Measurements from ENCODE around the gene MGAT1. TPM values are rescaled to one million over a fixed set of nuclear protein-coding genes. Genes with fewer than 3 reads are reported as not detected.

MGAT1 gene
- total RNA-seq, 2 donors from 2014 or later: 101 to 115 TPM

DNA sequence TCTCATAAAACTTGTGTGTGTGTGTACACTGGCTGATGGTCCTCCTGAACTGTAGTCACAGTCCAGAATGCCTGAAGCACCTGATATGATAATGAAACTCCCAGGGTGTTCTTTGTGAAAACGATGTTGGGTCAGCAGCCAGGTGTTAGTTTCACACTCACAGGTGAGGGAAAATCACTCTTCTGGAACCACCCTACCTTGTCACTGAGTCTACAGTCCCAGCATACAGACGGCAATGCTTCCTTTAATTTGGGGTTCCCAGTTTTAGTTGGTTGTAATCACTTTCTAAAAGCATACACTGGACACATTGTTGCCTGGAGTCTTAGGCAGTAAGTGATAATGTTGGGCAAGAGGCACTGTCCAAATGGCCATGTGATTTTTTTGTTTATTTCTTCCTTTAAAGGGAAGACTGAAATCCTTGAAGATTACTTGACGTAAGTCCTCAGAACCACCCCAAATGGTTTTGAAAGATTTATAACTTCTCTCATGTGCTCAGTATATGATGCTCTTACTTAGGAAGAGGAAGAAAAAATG, 18.2 kb upstream of the MGAT1 start:
- Histone ChIP-seq H3K36me3 (no peaks in the 10 kb centered on the region), H3K4me1 (no peaks in the 10 kb centered on the region), H3K27ac (peak overlapping the region; percentile 2), H3K4me3 (no peak overlapping the region), H3K9ac (ENCODE audit: low read depth in 2 of 2, low read length in 2 of 2) (peak overlapping the region in 1 of 2 donors; percentile 48), H3K27me3 (no peaks in the 10 kb centered on the region), H3K9me3 (no peaks in the 10 kb centered on the region)
- TF ChIP-seq, protein P1, sequence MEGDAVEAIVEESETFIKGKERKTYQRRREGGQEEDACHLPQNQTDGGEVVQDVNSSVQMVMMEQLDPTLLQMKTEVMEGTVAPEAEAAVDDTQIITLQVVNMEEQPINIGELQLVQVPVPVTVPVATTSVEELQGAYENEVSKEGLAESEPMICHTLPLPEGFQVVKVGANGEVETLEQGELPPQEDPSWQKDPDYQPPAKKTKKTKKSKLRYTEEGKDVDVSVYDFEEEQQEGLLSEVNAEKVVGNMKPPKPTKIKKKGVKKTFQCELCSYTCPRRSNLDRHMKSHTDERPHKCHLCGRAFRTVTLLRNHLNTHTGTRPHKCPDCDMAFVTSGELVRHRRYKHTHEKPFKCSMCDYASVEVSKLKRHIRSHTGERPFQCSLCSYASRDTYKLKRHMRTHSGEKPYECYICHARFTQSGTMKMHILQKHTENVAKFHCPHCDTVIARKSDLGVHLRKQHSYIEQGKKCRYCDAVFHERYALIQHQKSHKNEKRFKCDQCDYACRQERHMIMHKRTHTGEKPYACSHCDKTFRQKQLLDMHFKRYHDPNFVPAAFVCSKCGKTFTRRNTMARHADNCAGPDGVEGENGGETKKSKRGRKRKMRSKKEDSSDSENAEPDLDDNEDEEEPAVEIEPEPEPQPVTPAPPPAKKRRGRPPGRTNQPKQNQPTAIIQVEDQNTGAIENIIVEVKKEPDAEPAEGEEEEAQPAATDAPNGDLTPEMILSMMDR (IDR thresholded peaks at IDR 0.05): no peak
- intact Hi-C loops (cut with DNase I): no loop called here
- no peak for DNase-seq

DNA sequence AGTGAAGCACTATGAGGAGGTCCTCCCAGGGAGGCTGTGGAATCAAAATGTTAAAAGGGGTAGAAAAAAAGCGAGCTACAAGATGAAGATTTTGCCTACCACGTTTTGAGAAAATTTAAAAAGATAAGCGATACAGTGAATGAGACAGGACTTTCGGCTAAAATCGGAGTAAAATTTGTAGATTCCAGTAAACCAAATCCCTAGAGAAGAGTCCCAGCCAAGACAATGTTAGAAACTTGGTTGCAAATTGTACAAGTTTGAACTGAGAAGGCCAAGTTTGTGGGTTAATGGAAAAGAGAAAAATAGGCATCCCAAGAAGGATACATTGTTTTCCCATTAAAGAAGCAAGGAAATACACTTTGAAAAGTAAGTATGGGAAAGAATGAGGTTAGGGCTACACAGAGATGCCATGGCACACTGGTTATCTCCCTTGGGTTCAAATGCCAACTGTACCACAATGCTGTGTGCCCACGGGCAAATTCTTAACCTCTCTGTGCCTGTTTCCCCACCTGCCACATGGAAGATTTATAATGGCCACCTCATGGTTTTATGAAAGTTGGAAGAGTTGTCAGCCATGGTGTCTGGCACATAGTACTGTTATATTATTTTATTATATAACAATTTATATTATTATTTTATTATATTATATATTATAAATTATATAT, 16.2 kb upstream of the MGAT1 start:
- TF ChIP-seq, protein P1 (IDR thresholded peaks at IDR 0.05): no peak
- no peak overlapping the region for H3K4me3 ChIP-seq
- H3K27ac ChIP-seq: no peak overlapping the region
- no peaks in the 10 kb centered on the region for H3K9me3 ChIP-seq
- no peak overlapping the region for H3K9ac ChIP-seq (ENCODE audit: low read depth in 2 of 2, low read length in 2 of 2)
- H3K27me3 ChIP-seq: no peaks in the 10 kb centered on the region
- H3K4me1 ChIP-seq: no peaks in the 10 kb centered on the region
- DNase-seq: no peak
- H3K36me3 ChIP-seq: no peaks in the 10 kb centered on the region
- intact Hi-C loops (cut with DNase I): no loop called here

DNA sequence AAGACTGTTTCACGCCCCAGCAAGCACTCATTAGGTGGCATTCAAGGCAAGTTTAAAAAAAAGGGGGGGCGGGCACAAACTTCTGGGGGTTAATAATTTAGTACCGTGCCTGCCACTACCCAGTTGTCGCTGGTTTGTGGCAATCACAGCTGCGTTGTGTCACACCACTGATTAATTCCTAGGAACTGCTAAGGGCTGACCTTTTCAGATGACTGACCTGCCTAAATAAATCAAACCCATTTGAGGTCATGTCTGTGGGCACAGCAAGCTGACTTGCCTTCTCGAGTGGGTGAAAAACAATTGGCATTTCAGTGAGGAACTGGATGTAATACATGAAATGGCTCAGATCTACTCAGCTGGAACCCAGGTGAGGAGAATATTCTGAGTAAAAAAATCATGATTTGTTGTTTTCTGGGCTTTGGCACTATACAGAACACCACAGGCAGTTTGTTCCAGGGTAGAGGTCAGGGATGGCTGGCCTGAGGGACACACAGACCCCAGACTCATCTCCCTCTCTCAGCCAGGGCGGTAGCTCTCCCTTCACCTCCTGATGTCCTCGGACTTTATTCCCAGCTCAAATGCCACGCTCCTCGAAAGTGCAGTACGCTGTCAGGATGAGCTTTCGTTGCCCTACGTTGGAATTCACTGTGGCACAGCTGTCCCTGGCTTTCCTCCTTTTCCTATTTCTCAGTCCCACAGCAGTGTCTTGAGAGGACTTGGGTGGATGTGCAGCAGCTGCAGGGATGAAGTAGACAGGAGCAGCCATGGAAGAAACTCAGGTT, 15.5 kb upstream of the MGAT1 start:
- DNase-seq: no peak
- TF ChIP-seq, protein P1 (IDR thresholded peaks at IDR 0.05): no peak
- H3K9me3 ChIP-seq: no peaks in the 10 kb centered on the region
- no peaks in the 10 kb centered on the region for H3K4me1 ChIP-seq
- H3K27me3 ChIP-seq: no peaks in the 10 kb centered on the region
- H3K9ac ChIP-seq (ENCODE audit: low read depth in 2 of 2, low read length in 2 of 2): no peak overlapping the region
- intact Hi-C loops (cut with DNase I): no loop called here
- H3K36me3 ChIP-seq: no peaks in the 10 kb centered on the region
- H3K4me3 ChIP-seq: no peak overlapping the region
- H3K27ac ChIP-seq: no peak overlapping the region

DNA sequence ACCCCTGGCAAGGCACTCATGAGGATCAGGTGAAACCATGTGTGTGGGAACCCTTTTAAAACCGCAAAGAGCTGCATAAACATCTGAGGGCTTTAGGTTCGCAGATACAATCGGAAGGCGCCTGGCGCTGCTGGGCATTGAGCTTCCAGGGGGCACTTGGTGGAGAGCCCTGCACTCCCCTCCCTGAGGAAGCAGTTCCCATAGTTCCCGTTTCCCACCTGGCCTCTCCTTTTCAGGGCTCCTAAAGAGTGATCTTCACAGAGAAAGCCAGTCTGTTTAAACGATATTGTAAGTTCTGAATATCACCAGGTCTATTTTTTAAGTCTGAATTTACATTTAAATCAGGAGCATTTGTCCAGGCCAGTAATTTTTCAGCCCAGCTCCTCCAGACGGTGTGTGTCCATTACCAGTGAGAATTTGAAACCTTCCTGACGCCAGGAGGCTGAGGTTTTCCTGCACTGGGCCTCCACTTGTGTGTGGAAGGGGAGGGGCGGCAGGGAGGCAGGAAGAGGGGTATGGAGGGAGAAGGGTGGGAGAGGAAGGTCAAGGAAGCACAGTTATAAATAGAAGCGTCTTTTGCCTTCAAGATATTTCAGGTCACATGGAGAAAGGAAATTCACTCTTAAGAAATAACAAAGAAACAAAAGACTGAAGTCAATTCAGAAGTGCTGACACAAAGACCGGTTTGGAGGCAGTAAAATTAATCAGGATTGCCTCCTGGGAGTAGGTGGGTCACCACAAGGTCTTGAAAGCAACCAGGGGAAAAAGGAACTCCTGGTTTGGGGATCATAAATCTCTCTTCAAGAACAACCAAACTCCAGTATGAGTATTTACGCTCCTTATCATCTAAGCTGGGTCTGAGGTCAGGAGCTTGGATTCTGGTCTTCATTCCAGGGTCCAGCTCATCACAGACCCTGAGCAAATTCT, 14.3 kb upstream of the MGAT1 start:
- Histone ChIP-seq H3K36me3 (no peaks in the 10 kb centered on the region), H3K27ac (peak overlapping the region; percentile 16), H3K4me3 (no peak overlapping the region), H3K4me1 (no peaks in the 10 kb centered on the region), H3K27me3 (no peaks in the 10 kb centered on the region), H3K9me3 (no peaks in the 10 kb centered on the region), H3K9ac (ENCODE audit: low read depth in 2 of 2, low read length in 2 of 2) (no peak overlapping the region)
- intact Hi-C loops (cut with DNase I): no loop called here
- TF ChIP-seq, protein P1 (IDR thresholded peaks at IDR 0.05): no peak
- no peak for DNase-seq

DNA sequence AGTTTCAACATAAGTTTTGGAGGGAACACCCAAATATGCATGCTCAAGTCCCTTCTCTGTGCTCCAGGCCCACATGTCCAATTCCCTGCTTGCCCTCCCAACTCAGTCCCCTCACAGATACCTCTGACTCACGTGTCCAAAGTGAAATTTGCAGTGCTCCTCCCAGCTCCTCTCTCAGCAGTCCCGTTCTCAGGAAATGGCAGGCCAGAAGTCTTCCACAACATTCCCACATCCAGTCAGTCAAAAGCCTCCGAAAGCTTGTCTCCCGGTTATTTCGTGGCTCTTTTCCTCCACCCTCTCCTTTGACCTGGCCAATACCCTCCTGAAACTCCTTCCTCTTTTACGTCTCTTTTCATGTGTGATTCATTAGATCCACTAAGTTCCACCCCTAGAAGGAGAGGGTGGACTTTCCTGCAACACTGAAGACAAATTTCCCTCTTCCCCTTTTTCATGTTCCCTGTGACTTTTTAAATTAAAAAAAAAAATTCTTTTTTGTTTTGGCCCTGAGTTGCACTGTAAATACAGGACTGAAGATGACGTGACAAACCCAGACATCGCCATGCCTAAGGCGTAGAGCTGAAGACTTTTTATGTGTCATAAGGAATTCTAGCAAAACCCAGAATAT, 12.8 kb upstream of the MGAT1 start:
- H3K27me3 ChIP-seq: no peaks in the 10 kb centered on the region
- no peak overlapping the region for H3K9ac ChIP-seq (ENCODE audit: low read depth in 2 of 2, low read length in 2 of 2)
- DNase-seq: no peak
- no peak overlapping the region for H3K4me3 ChIP-seq
- H3K27ac ChIP-seq: peak overlapping the region; percentile 14
- intact Hi-C loops (cut with DNase I): no loop called here
- H3K4me1 ChIP-seq: peaks cover 6% of the 10 kb centered on the region
- H3K9me3 ChIP-seq: no peaks in the 10 kb centered on the region
- TF ChIP-seq, protein P1 (IDR thresholded peaks at IDR 0.05): no peak
- no peaks in the 10 kb centered on the region for H3K36me3 ChIP-seq
